Activated B cell treated with CpG ODN at 0.5 μM for 24 hours (primary cell): Measurements from ENCODE around the gene ACOT9. TPM values are rescaled to one million over a fixed set of nuclear protein-coding genes. Genes with fewer than 3 reads are reported as not detected.
"Not testable (repeated sequence)": the region's sequence is repeated elsewhere in the genome, so short reads cannot be mapped to it uniquely, and the experiment has no call there.

Experiments used
- ATAC-seq: fragments of 200-7000 bp; cut with Tn5 transposase; one replicate; pipeline ENCODE4 v1.10.0; 2021; ENCODE audit warnings: low read depth, mild to moderate bottlenecking, moderate library complexity
- CTCF ChIA-PET: fragments of 350-600 bp; sonication (Branson Sonifier 250); formaldehyde crosslinking; loops from one replicate; lab custom pipeline; 2021; ENCODE audit warnings: antibody characterized with exemption; lab: Charles Lee
- POLR2A ChIA-PET: fragments of 350-600 bp; sonication (Branson Sonifier 250); formaldehyde crosslinking; loops from one replicate; lab custom pipeline; 2021; ENCODE audit warnings: antibody characterized with exemption; lab: Charles Lee
- DNase-seq: peaks from one replicate; pipeline ENCODE4 v3.0.0; 2022
- H3K27ac Mint-ChIP-seq: one replicate; pipeline ENCODE4 v1.8.0; 2020; ENCODE audit warnings: mixed read lengths
- H3K27me3 Mint-ChIP-seq: one replicate; pipeline ENCODE4 v1.8.0; 2021; ENCODE audit warnings: mixed read lengths
- H3K36me3 Mint-ChIP-seq: one replicate; pipeline ENCODE4 v1.8.0; 2021; ENCODE audit warnings: low read depth, mixed read lengths
- H3K4me1 Mint-ChIP-seq: one replicate; pipeline ENCODE4 v1.8.0; 2021; ENCODE audit warnings: mixed read lengths
- H3K4me3 Mint-ChIP-seq: one replicate; pipeline ENCODE4 v1.8.0; 2020; ENCODE audit warnings: mild to moderate bottlenecking, mixed read lengths
- H3K9me3 Mint-ChIP-seq: one replicate; pipeline ENCODE4 v1.8.0; 2020; ENCODE audit warnings: mixed read lengths
- intact Hi-C: fragments of 100-400 bp; cut with micrococcal nuclease; formaldehyde crosslinking; loops from one replicate; pipeline ENCODE4 v1.15.1; 2024
- total RNA-seq: library from RNA; stranded (reverse); gene quantifications from 2 replicates; pipeline ENCODE4 v1.2.3, GENCODE V29; 2022
- TF ChIP-seq, protein P1 (sequence below): fragments of 200-600 bp; IDR thresholded peaks from one replicate; pipeline ENCODE4 v1.8.0; 2022; ENCODE audit warnings: antibody characterized with exemption, mild to moderate bottlenecking

The ACOT9 gene
- total RNA-seq, 1 donor from 2014 or later = 49.4 TPM

DNA sequence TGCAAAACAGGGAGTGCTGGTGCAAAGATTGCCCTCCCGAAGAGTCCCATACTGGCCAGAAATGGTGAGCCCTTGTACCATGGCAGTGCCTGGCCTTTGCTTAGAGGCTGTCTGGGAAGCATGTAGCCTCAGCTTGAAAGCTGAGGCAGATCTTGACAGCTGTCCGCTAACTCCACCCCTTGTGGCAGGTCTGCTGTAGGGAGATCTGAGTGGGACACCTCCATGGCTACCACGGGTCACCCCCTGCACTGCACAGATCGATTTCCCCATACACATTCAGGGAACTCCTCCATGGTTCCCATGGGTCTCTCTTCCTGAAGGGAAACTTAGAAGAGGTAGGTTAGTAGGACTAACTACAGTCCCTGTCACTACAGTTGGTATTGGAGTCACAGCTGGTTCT, 6.1 kb upstream of the ACOT9 start:
- Mint-ChIP-seq H3K36me3 (no peaks in the 10 kb centered on the region), H3K9me3 (no peaks in the 10 kb centered on the region), H3K4me3 (no peak overlapping the region), H3K4me1 (peaks cover 11% of the 10 kb centered on the region), H3K27me3 (no peaks in the 10 kb centered on the region), H3K27ac (no peak overlapping the region)
- intact Hi-C loops = no loop called here
- ChIA-PET CTCF (interaction anchor here (1.1 kb wide), 1 partner anchor 153 kb away, joined by 4 read pairs; no protein-coding TSS in a partner anchor), POLR2A (no interaction called here)
- TF ChIP-seq, protein P1, sequence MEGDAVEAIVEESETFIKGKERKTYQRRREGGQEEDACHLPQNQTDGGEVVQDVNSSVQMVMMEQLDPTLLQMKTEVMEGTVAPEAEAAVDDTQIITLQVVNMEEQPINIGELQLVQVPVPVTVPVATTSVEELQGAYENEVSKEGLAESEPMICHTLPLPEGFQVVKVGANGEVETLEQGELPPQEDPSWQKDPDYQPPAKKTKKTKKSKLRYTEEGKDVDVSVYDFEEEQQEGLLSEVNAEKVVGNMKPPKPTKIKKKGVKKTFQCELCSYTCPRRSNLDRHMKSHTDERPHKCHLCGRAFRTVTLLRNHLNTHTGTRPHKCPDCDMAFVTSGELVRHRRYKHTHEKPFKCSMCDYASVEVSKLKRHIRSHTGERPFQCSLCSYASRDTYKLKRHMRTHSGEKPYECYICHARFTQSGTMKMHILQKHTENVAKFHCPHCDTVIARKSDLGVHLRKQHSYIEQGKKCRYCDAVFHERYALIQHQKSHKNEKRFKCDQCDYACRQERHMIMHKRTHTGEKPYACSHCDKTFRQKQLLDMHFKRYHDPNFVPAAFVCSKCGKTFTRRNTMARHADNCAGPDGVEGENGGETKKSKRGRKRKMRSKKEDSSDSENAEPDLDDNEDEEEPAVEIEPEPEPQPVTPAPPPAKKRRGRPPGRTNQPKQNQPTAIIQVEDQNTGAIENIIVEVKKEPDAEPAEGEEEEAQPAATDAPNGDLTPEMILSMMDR = no peak
- DNase-seq (no peak), ATAC-seq (no peak)

DNA sequence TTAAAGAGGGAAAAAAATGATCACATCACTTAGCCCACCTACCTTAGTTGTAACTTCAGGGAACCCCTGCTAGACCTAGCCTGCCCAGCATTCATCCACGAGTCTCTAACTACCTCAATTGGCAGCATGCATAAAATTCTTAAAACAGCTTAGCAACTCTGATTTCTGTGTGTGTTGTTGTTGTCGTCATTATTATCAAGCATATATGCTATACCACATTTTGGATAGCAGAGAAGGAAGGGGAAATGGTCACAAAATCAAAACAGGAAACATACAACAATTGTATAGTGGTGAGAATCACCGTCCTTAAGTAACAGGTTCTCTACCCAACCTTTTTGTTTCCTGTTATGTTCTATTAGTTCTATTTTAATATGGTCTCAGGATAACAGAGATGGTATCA, 2.7 kb upstream of the ACOT9 start:
- POLR2A ChIA-PET = interaction anchor here (0.7 kb wide), 1 partner anchor 311 kb away, joined by 7 read pairs; no protein-coding TSS in a partner anchor
- peak overlapping the region; percentile 15 for H3K4me3 Mint-ChIP-seq
- H3K36me3 Mint-ChIP-seq = peaks cover 5% of the 10 kb centered on the region
- H3K4me1 Mint-ChIP-seq = peaks cover 30% of the 10 kb centered on the region
- CTCF ChIA-PET = no interaction called here
- H3K27me3 Mint-ChIP-seq = no peaks in the 10 kb centered on the region
- H3K9me3 Mint-ChIP-seq = no peaks in the 10 kb centered on the region
- ATAC-seq (no peak), DNase-seq (no peak)
- intact Hi-C loops = no loop called here
- peak overlapping the region; percentile 63 for H3K27ac Mint-ChIP-seq
- TF ChIP-seq, protein P1 = no peak

DNA sequence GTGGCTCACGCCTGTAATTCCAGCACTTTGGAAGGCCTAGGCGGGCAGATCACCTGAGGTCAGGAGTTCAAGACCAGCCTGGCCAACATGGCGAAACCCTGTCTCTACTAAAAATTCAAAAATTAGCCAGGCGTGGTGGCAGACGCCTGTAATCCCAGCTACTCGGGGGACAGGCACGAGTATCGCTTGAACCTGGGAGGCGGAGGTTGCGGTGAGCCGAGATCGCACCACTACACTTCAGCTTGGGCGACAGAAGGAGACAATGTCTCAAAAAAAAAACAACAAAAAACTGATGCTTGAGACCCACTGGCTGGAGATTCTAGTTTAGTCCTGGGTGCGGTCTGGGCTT, 521 bp upstream of the ACOT9 start:
- not testable (repeated sequence) for ATAC-seq, DNase-seq, H3K27me3 Mint-ChIP-seq, H3K36me3 Mint-ChIP-seq, H3K9me3 Mint-ChIP-seq
- H3K4me3 Mint-ChIP-seq = peak overlapping the region; percentile 92
- POLR2A ChIA-PET = interaction anchor here (0.6 to 2.9 kb wide), 11 partner anchors 10 to 311 kb away, joined by 3 to 57 read pairs (median 4); partner anchors contain the start of genes APOO, CXorf58, EIF2S3 and SAT1
- H3K27ac Mint-ChIP-seq = peak overlapping the region; percentile 85
- H3K4me1 Mint-ChIP-seq = peaks cover 34% of the 10 kb centered on the region
- CTCF ChIA-PET = interaction anchor here (0.6 to 1.3 kb wide), 2 partner anchors 16 to 158 kb away, joined by 3 to 9 read pairs; no protein-coding TSS in a partner anchor
- intact Hi-C loops = loop anchor here (1.0 to 5.0 kb wide), 7 partner anchors 11 to 424 kb away; partner anchors contain the start of genes APOO and EIF2S3

DNA sequence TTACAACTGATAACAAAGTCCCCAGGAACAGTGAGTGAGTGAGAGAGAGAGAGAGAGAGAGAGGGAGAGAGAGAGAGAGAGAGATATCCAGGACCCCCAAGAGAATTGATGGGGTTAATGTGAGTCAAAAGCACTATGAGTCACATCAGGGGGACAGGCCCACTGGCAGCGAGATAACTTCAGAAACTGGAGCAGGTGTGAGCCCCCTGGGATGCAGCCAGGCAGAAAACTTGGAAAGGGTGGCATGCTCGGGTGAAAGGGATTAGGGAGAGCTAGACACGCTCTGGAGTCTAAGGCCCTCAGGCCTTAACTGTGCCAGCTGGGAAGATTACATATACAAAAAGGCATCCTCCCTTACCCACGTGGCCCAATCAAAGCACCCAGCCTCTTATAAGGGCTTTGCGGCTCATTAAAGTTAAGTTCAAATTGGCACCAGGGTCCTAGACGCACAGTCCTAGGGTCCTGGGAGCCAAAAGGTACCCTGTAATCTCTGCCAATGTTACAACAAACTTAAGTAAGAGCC, 841 bp downstream of the ACOT9 start:
- peak; percentile 18 for DNase-seq
- Mint-ChIP-seq H3K27me3 (no peaks in the 10 kb centered on the region), H3K9me3 (no peaks in the 10 kb centered on the region), H3K4me1 (peaks cover 34% of the 10 kb centered on the region), H3K36me3 (peaks cover 5% of the 10 kb centered on the region), H3K27ac (peak overlapping the region; percentile 92), H3K4me3 (peak overlapping the region; percentile 92)
- peak; percentile 36 for ATAC-seq
- TF ChIP-seq, protein P1 = no peak
- intact Hi-C loops = loop anchor here (1.0 to 5.0 kb wide), 4 partner anchors 41 to 425 kb away; partner anchors contain the start of genes EIF2S3 and SAT1
- ChIA-PET POLR2A (interaction anchor here (0.5 to 2.9 kb wide), 7 partner anchors 9 to 341 kb away, joined by 3 to 57 read pairs (median 6); partner anchors contain the start of genes EIF2S3 and SAT1), CTCF (interaction anchor here (0.7 to 1.5 kb wide), 3 partner anchors 39 to 160 kb away, joined by 3 to 9 read pairs (median 3); no protein-coding TSS in a partner anchor)

DNA sequence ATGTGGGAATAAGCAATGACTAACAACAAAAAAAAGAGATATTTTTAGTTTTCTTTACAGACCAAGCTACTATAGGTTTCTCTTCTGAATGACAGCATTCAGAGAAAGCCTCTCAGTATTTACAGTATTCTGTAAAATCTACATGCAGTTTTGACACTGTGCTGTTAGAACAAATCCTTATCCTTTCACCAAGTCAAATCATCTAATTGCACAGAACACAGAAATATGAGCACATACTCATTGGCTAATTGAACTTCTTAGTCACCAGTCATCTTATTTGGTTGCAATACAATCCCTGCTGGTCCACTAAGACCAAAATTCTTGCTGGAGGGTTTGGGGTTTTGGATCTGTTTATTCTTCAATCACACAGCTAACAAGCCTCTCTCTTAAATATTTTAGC, 5.7 kb downstream of the ACOT9 start:
- TF ChIP-seq, protein P1 = no peak
- CTCF ChIA-PET = no interaction called here
- Mint-ChIP-seq H3K27ac (no peak overlapping the region), H3K4me3 (no peak overlapping the region), H3K27me3 (no peaks in the 10 kb centered on the region), H3K9me3 (no peaks in the 10 kb centered on the region), H3K36me3 (peaks cover 12% of the 10 kb centered on the region), H3K4me1 (peaks cover 26% of the 10 kb centered on the region)
- intact Hi-C loops = no loop called here
- POLR2A ChIA-PET = no interaction called here
- no peak for ATAC-seq
- DNase-seq = no peak
